Thoracic aorta (tissue), 2 donors: Measurements from ENCODE around the gene CEP131. TPM values are rescaled to one million over a fixed set of nuclear protein-coding genes. Genes with fewer than 3 reads are reported as not detected.

Experiments used
- ATAC-seq: fragments of 150-250 bp; one replicate; pipeline ENCODE4 v1.8.0; 2017; ENCODE audit warnings: low read depth; ENCODE audit not compliant: insufficient number of reproducible peaks, low FRiP score
- DNase-seq: peaks from one replicate; pipeline ENCODE4 v3.0.0-alpha.2; 2020; ENCODE audit warnings: low spot score
- H3K27ac ChIP-seq, 2 donors: fragments of 200-600 bp; sonication (generic); 1 replicate in 1 of 2; 2 replicates in 1 of 2; pipeline ENCODE4 v1.5.1; 2016; ENCODE audit warnings: mild to moderate bottlenecking in 2 of 2, moderate library complexity in 2 of 2
- H3K27me3 ChIP-seq: fragments of 200-600 bp; sonication (generic); replicated peaks from 2 replicates; pipeline ENCODE4 v1.6.0; 2016; ENCODE audit warnings: mild to moderate bottlenecking; ENCODE audit not compliant: insufficient read depth
- H3K36me3 ChIP-seq: fragments of 200-600 bp; sonication (generic); one replicate; pipeline ENCODE4 v1.5.1; 2016
- H3K4me1 ChIP-seq, 2 donors: fragments of 200-600 bp; sonication (generic); 1 replicate in 1 of 2; 2 replicates in 1 of 2; pipeline versions ENCODE4 v1.5.1 to v1.6.0; 2016; ENCODE audit warnings: low read depth in 2 of 2, mild to moderate bottlenecking in 1 of 2; ENCODE audit not compliant: control insufficient read depth in 1 of 2
- H3K4me3 ChIP-seq: fragments of 200-600 bp; sonication (generic); 2 replicates; pipeline ENCODE4 v1.5.1; 2016; ENCODE audit warnings: mild to moderate bottlenecking
- H3K9me3 ChIP-seq: fragments of 200-600 bp; sonication (generic); 2 replicates; pipeline ENCODE4 v1.5.1; 2016
- total RNA-seq, 2 donors: library from RNA; depleted of rRNA; stranded (reverse); fragments of >200 nt; gene quantifications; one replicate each; pipeline versions ENCODE4 v1.1.0 to v1.2.3, GENCODE V29; 2016
- TF ChIP-seq, protein P1 (sequence below): fragments of 200-600 bp; sonication (generic); IDR thresholded peaks from one replicate; pipeline ENCODE4 v1.5.1; 2019; ENCODE audit warnings: antibody characterized with exemption

CEP131 gene
- total RNA-seq, 2 donors from 2014 or later: 5.8 to 11.4 TPM

DNA sequence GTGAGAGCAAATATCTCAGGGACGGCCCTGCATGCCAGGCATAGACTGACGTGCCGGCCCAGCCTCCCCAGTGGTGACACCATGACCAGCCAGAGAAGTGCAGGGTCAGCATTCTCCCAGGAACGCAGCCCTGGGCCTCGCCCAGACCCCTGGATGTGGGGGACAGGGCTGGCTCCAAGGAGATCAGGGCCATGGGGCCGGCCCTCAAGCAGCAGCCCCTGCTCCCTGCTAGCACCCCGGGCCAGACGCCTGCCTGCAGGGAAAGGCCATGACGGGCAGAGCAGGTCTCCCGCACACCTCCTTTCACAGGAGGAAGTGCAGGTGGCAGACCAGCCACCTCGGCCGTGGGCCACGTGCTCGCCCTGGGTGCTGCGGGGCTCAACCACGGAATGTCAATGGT lies 25.9 kb upstream of the CEP131 start:
- H3K27me3 ChIP-seq: no peaks in the 10 kb centered on the region
- peaks cover 20% of the 10 kb centered on the region for H3K36me3 ChIP-seq
- H3K4me3 ChIP-seq: no peak overlapping the region
- TF ChIP-seq, protein P1, sequence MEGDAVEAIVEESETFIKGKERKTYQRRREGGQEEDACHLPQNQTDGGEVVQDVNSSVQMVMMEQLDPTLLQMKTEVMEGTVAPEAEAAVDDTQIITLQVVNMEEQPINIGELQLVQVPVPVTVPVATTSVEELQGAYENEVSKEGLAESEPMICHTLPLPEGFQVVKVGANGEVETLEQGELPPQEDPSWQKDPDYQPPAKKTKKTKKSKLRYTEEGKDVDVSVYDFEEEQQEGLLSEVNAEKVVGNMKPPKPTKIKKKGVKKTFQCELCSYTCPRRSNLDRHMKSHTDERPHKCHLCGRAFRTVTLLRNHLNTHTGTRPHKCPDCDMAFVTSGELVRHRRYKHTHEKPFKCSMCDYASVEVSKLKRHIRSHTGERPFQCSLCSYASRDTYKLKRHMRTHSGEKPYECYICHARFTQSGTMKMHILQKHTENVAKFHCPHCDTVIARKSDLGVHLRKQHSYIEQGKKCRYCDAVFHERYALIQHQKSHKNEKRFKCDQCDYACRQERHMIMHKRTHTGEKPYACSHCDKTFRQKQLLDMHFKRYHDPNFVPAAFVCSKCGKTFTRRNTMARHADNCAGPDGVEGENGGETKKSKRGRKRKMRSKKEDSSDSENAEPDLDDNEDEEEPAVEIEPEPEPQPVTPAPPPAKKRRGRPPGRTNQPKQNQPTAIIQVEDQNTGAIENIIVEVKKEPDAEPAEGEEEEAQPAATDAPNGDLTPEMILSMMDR: no peak
- ATAC-seq (no peak), DNase-seq (no peak)
- H3K27ac ChIP-seq: no peak overlapping the region
- no peaks in the 10 kb centered on the region for H3K9me3 ChIP-seq
- H3K4me1 ChIP-seq: peaks cover 0 to 4% of the 10 kb centered on the region in 2 donors

DNA sequence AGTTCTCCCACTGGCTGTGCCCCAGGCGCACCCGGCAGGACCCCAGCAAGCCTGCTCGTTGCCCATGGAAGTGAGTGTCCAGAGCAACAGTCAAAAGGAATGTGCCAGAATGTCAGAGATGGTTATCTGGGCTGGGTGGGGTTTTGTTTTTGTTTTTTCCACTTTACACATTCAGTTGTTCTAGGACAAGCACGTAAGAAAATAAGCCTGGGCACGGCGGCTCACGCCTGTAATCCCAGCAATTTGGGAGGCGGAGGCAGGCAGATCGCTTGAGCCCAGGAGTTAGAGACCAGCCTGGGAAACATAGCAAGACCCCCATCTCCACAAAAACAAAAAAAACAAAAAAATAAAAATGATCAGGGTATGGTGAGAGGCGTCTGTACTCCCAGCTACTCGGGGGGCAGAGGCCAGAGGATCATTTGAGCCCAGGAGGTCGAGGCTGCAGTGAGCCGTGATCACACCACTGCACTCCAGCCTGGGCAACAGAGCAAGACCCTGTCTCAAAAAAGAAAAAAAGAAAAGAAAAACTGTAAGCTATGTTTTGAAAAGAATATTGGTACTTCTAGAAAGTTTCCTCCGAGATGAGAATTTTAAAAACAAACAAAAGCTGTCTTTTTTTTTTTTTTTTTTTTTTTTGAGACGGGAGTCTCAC lies 24.7 kb upstream of the CEP131 start:
- Histone ChIP-seq H3K4me3 (no peak overlapping the region), H3K9me3 (no peaks in the 10 kb centered on the region), H3K4me1 (no peaks in the 10 kb centered on the region), H3K36me3 (peaks cover 18% of the 10 kb centered on the region), H3K27ac (no peak overlapping the region), H3K27me3 (no peaks in the 10 kb centered on the region)
- ATAC-seq: no peak
- DNase-seq: no peak
- TF ChIP-seq, protein P1: no peak

DNA sequence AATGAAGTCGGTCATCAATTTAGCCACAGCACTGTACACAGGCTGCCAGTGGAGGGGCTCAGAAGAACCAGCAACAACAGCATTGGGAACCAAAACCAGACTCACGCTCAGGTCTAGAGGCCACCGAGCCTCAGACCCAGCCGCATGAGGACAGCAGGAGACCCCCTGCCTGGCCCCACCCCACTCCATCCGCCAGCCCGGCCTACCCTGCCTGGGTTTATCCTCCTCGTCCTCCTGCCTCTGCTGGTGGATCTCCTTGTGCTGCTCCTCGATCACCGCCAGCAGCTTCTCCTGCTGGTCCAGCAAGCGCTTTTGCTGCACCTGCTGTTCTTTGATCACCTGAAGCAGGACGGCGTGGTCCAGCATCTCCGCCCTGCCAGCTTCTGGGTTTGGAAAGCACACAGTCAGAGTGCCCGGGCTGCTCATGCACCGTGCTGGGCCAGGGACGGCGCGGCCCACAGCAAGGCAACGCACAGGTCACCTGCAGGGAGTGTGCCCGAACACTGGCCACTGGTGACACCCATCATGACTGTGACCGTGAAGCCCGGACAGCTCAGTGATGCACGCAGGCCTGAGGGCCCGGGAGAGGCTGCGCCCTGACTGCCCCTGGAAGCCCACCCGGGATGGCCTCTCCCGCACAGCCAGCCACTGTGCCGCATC lies 24.0 kb upstream of the CEP131 start:
- TF ChIP-seq, protein P1: no peak
- H3K27ac ChIP-seq: no peak overlapping the region
- H3K36me3 ChIP-seq: peaks cover 13% of the 10 kb centered on the region
- no peaks in the 10 kb centered on the region for H3K9me3 ChIP-seq
- ATAC-seq (no peak), DNase-seq (no peak)
- no peak overlapping the region for H3K4me3 ChIP-seq
- H3K4me1 ChIP-seq: no peaks in the 10 kb centered on the region
- no peaks in the 10 kb centered on the region for H3K27me3 ChIP-seq

DNA sequence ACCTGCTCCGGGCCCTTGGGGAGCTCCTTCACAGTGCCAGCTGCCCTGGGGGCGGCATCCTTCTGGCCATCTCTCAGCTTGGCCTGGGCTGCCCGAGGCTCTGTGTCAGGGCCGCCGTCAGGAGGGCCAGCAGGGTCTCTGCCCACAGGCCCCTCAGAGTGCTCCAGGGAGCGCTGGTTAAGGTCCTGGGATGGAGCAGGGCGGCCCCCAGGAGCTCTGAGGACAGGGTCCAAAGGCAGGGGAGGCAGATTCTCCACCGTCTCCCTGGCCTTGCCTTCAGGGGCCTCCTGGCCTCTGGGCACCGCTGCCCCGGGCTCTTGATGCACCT lies 23.5 kb upstream of the CEP131 start:
- ATAC-seq (no peak), DNase-seq (no peak)
- TF ChIP-seq, protein P1: no peak
- no peaks in the 10 kb centered on the region for H3K9me3 ChIP-seq
- H3K27me3 ChIP-seq: no peaks in the 10 kb centered on the region
- H3K4me3 ChIP-seq: no peak overlapping the region
- H3K4me1 ChIP-seq: no peaks in the 10 kb centered on the region
- no peak overlapping the region for H3K27ac ChIP-seq
- H3K36me3 ChIP-seq: peaks cover 11% of the 10 kb centered on the region

DNA sequence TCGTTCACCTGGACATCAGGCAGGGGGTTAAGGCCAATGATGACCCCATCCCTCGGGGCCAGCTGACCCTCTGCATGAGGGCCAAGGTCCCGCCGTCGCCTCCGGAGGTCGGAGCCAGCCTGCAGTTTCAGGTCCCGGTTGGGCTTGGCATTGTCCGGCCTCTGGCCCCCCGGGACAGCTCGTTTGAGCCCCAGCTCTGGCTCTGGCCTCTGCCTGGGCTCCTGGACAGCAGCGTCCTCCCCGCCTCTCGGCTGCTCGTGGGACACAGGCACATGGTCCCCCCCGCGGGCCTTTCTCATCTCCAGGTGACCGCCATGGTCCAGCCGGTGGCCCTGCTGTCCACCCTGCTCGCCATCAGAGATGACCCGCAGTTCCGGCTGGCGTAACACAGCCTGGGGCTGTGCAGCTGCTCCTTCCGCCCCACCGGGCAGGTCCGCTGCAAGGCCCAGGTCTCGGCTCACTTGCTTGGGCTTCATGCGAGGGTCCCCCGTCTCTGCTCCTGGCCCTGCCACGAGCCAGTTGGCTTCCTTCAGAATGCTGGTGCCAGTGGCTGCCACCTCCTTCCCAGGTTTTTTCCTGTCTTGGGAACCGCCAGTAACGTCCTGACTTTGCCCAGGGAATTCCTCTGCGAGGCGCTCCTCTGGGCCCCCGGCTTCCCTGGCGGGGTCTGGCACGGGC lies 23.0 kb upstream of the CEP131 start:
- no peak for ATAC-seq
- Histone ChIP-seq H3K4me3 (no peak overlapping the region), H3K36me3 (peaks cover 7% of the 10 kb centered on the region), H3K27me3 (no peaks in the 10 kb centered on the region), H3K9me3 (no peaks in the 10 kb centered on the region), H3K4me1 (peaks cover 0 to under 1% of the 10 kb centered on the region in 2 donors), H3K27ac (no peak overlapping the region)
- TF ChIP-seq, protein P1: no peak
- DNase-seq: no peak
